GM13977 (cell line): Measurements from ENCODE around the gene C5orf47.

ENCODE experiments used
- DNase-seq: peaks from one replicate; pipeline ENCODE4 v3.0.0; 2012; ENCODE audit warnings: low spot score
- CTCF ChIP-seq: IDR thresholded peaks from 2 replicates; pipeline ENCODE4 v1.5.1; 2012; ENCODE audit warnings: mild to moderate bottlenecking, control low read depth; ENCODE audit not compliant: insufficient read depth; ENCODE audit errors: extremely low read depth, missing control alignments
- in situ Hi-C: fragments of 300-500 bp; cut with MboI; formaldehyde crosslinking; loops from one replicate; pipeline ENCODE4 v1.12.0; 2022; ENCODE audit warnings: low sequenced_read_pairs, low pct_unique_long_range_greater_than_20kb, mixed read lengths, inconsistent platforms; ENCODE audit not compliant: unreplicated experiment

Gene C5orf47

GRCh38 chr5:174047472-174048099, 58.6 kb downstream of the C5orf47 start:
- no peak for DNase-seq
- in situ Hi-C loops: no loop called here
- TF ChIP-seq CTCF: no peak

- in situ Hi-C loops: loop anchor here (25.0 kb wide), 1 partner anchor 260 kb away; no protein-coding TSS in a partner anchor
- no peak for DNase-seq
- no peak for TF ChIP-seq CTCF
These were observed 63.7 kb downstream of the C5orf47 start for GRCh38 chr5:174052636-174053035.

GRCh38 chr5:174053905-174054304, 64.9 kb downstream of the C5orf47 start:
- DNase-seq: no peak
- no peak for TF ChIP-seq CTCF

More at GRCh38 chr5:174053905-174054304, 64.9 kb downstream of the C5orf47 start:
- in situ Hi-C loops: loop anchor here (25.0 kb wide), 1 partner anchor 258 kb away; no protein-coding TSS in a partner anchor
